ENCODE data around the gene LAMA5. TPM values are rescaled to one million over a fixed set of nuclear protein-coding genes. Genes with fewer than 3 reads are reported as not detected.
A peak's percentile ranks its signal among the peaks of the same experiment; 100 is the strongest.

LAMA5 gene
- total and polyA plus RNA-seq, 5 donors from 2014 or later: 0.30 to 0.91 TPM; not detected in 3

DNA sequence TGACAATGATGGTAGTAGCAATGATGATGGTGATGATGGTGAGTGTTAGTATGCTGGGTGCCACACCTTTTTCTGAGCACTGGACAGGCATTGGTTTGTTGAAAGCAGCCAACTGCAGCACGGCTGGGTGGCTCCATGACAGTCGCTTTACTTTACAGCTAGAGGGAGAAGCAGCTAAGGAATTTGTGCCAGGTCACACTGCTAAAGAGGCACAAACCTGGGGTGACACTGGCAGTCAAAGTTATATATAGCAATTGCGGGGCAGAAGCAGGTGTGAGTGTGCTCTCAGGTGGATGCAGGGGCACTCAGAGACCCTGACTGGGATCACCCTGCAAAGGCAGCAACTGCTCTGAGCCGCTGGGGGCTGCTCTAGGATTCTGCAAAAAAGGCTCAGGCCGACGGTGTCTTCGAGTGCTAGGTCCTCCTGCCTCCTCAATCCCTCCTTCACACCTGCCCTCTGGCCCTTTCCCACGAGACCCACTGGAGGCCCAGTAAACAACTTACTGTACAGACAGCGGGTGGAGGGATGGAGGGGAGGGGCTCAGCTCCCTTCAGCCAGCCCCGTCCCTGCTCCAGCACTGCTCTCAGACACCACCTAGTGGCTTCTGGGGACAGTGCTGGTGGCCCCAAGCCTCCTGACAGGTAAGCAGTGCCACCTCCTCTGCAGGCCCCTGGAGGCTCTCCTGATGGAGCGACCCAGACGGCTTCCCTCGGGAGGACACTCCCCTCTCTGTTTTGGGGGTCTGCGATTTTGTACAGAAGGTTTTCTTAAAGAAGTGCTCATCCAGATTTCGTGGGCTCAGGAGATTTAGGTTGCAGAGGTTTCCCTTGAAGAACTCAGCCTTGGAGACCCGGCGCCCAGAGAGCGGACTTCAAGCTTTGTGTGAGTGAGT, 15.4 kb upstream of the LAMA5 start:
- peaks cover 6% of the 10 kb centered on the region for H3K36me3 Mint-ChIP-seq
- ATAC-seq (ENCODE audit: low read depth in 2 of 2): peak; percentile 60 to 68
- no peaks in the 10 kb centered on the region for H3K36me3 ChIP-seq (ENCODE audit: control insufficient read depth, insufficient read depth, low read length)
- H3K27ac Mint-ChIP-seq: no peak overlapping the region
- H3K4me3 Mint-ChIP-seq: peak overlapping the region; percentile 16 to 95 (median 58)
- H3K27me3 ChIP-seq (ENCODE audit: control insufficient read depth, insufficient read depth, low read length): no peaks in the 10 kb centered on the region
- H3K4me1 ChIP-seq (ENCODE audit: control insufficient read depth, insufficient read depth, low read length, poor library complexity, severe bottlenecking): peaks cover 23% of the 10 kb centered on the region
- no peak overlapping the region for H3K4me3 ChIP-seq (ENCODE audit: low read depth, low read length)
- H3K9me3 Mint-ChIP-seq: peaks cover 0 to 5% (median 1%) of the 10 kb centered on the region in 7 donors
- H3K9me3 ChIP-seq (ENCODE audit: control insufficient read depth in 2 of 2, low read length in 2 of 2): no peaks in the 10 kb centered on the region
- DNase-seq: peak; percentile 63 to 79 (median 74)
- peaks cover 0 to 36% (median 18%) of the 10 kb centered on the region in 4 donors for H3K4me1 Mint-ChIP-seq
- H3K27me3 Mint-ChIP-seq: no peaks in the 10 kb centered on the region
- no peak overlapping the region for H3K27ac ChIP-seq (ENCODE audit: insufficient read depth, low read length, poor library complexity, severe bottlenecking)

DNA sequence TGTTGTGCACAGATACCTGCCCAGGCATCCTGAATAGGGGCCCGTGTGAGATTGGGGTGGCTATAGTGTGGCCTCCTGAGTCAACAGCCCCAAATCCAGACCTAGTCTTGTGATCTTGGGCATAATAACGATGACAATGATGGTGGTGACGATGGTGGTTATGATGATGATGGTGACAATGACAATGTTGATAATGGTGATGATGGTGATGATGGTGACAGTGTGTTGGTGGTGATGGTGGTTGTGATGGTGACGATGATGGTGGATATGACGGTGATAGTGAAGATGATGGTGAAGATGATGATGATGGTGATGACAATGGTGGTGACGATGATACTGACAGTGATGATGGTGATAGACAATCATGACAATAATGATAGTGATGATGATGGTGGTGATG, 14.7 kb upstream of the LAMA5 start:
- Mint-ChIP-seq H3K27ac (peak overlapping the region in 1 of 3 donors; percentile 50), H3K36me3 (peaks cover 6% of the 10 kb centered on the region), H3K27me3 (no peaks in the 10 kb centered on the region), H3K4me1 (peaks cover 0 to 31% (median 19%) of the 10 kb centered on the region in 4 donors), H3K9me3 (peaks cover 0 to 5% (median 1%) of the 10 kb centered on the region in 7 donors), H3K4me3 (peak overlapping the region in 1 of 4 donors; percentile 82)
- DNase-seq (no peak), ATAC-seq (ENCODE audit: low read depth in 2 of 2) (no peak)
- no peak overlapping the region for H3K4me3 ChIP-seq (ENCODE audit: low read depth, low read length)
- H3K9me3 ChIP-seq (ENCODE audit: control insufficient read depth in 2 of 2, low read length in 2 of 2): no peaks in the 10 kb centered on the region
- no peaks in the 10 kb centered on the region for H3K36me3 ChIP-seq (ENCODE audit: control insufficient read depth, insufficient read depth, low read length)
- peaks cover 19% of the 10 kb centered on the region for H3K4me1 ChIP-seq (ENCODE audit: control insufficient read depth, insufficient read depth, low read length, poor library complexity, severe bottlenecking)
- no peak overlapping the region for H3K27ac ChIP-seq (ENCODE audit: insufficient read depth, low read length, poor library complexity, severe bottlenecking)
- no peaks in the 10 kb centered on the region for H3K27me3 ChIP-seq (ENCODE audit: control insufficient read depth, insufficient read depth, low read length)

DNA sequence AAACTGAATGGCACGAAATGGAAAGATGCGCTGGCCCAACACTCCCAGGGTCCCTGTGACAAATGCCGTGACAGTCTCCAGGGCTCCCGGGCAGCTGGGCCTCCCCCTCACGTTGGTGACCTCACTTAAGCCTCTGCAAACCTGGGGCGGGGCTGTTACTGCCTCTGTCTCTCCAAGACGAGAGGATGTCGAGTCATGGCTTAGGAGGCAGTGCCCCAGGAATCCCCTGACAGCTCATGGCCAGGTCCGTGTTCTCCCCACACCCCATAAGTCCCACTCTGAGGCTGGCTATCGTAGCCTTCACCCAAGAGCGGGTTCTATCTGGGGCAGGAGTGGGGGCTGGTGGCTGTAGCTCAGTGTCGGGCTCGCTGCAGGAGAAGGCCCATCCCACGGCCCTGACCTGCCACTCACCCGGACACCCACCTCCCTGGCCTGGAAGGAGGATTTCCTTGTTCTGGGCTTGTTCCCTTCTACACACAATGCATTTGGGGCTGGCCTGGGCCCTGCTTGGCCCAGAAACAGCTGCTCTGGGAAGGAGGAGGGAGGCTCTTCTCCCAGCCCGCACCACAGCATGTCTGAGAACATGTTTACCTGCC, 14.2 kb upstream of the LAMA5 start:
- Histone ChIP-seq H3K27me3 (ENCODE audit: control insufficient read depth, insufficient read depth, low read length) (no peaks in the 10 kb centered on the region), H3K9me3 (ENCODE audit: control insufficient read depth in 2 of 2, low read length in 2 of 2) (no peaks in the 10 kb centered on the region), H3K4me1 (ENCODE audit: control insufficient read depth, insufficient read depth, low read length, poor library complexity, severe bottlenecking) (peaks cover 16% of the 10 kb centered on the region), H3K27ac (ENCODE audit: insufficient read depth, low read length, poor library complexity, severe bottlenecking) (no peak overlapping the region), H3K4me3 (ENCODE audit: low read depth, low read length) (no peak overlapping the region), H3K36me3 (ENCODE audit: control insufficient read depth, insufficient read depth, low read length) (no peaks in the 10 kb centered on the region)
- Mint-ChIP-seq H3K36me3 (peaks cover 6% of the 10 kb centered on the region), H3K27me3 (no peaks in the 10 kb centered on the region), H3K27ac (peak overlapping the region in 1 of 3 donors; percentile 11), H3K4me3 (no peak overlapping the region), H3K9me3 (peaks cover 0 to 5% (median 1%) of the 10 kb centered on the region in 7 donors), H3K4me1 (peaks cover 0 to 29% (median 19%) of the 10 kb centered on the region in 4 donors)
- no peak for ATAC-seq (ENCODE audit: low read depth in 2 of 2)
- DNase-seq: no peak

DNA sequence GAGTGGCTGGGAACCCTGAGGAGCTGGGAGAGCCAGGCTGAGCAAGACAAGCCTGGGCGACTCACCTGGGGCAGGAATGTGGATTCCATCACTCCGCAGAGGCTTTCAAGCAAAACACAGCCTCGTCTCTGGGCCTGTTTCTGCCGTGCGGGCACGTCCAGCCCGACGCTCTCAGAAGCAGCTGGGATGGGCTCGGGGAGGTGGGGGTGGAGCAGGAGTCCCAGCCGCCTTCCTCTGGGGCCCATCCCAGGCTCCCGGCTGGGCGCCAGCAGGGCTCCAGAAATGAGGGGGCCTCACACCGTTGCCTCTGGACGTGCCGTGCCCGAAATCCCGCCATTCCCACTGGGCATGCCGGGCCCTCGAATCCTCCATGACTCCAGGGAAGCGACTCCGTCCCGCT, 11.1 kb upstream of the LAMA5 start:
- Mint-ChIP-seq H3K9me3 (peaks cover 0 to 5% (median 1%) of the 10 kb centered on the region in 7 donors), H3K4me3 (no peak overlapping the region), H3K27ac (no peak overlapping the region), H3K27me3 (no peaks in the 10 kb centered on the region), H3K4me1 (peaks cover 0 to 13% (median 7%) of the 10 kb centered on the region in 4 donors), H3K36me3 (peaks cover 6% of the 10 kb centered on the region)
- no peak overlapping the region for H3K4me3 ChIP-seq (ENCODE audit: low read depth, low read length)
- no peak for ATAC-seq (ENCODE audit: low read depth in 2 of 2)
- H3K27ac ChIP-seq (ENCODE audit: insufficient read depth, low read length, poor library complexity, severe bottlenecking): no peak overlapping the region
- no peak for DNase-seq
- H3K9me3 ChIP-seq (ENCODE audit: control insufficient read depth in 2 of 2, low read length in 2 of 2): no peaks in the 10 kb centered on the region
- peaks cover 4% of the 10 kb centered on the region for H3K4me1 ChIP-seq (ENCODE audit: control insufficient read depth, insufficient read depth, low read length, poor library complexity, severe bottlenecking)
- H3K27me3 ChIP-seq (ENCODE audit: control insufficient read depth, insufficient read depth, low read length): no peaks in the 10 kb centered on the region
- no peaks in the 10 kb centered on the region for H3K36me3 ChIP-seq (ENCODE audit: control insufficient read depth, insufficient read depth, low read length)

DNA sequence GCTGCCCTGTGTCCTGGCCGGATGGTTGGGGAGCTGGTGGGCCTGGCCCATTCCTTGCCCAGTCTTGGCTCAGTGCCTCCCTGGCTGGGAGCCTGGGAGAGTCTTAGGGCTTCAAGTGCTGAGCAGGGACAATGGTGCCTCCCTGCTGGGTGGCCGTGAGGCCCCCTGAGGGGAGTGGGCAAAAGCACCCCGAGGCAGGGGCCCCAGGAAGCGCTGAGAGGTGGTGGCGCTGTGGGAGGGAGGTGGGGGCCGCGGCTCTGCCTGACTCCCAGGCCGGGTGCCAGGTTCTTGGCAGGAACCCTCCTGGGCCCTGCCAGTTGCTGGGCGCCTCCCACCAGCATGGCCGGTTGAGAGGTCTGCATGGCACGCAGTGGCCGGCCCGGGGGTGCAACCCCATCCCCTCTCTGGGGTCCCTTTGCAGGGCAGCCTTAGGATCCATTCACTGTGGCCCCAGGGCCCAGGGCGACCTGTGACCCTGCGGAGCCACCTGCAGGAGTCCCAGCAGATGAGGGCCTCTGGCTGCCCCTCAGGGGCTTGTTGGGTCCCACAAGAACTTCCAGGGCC, 10.6 kb upstream of the LAMA5 start:
- Histone ChIP-seq H3K4me3 (ENCODE audit: low read depth, low read length) (no peak overlapping the region), H3K27ac (ENCODE audit: insufficient read depth, low read length, poor library complexity, severe bottlenecking) (no peak overlapping the region), H3K9me3 (ENCODE audit: control insufficient read depth in 2 of 2, low read length in 2 of 2) (no peaks in the 10 kb centered on the region), H3K4me1 (ENCODE audit: control insufficient read depth, insufficient read depth, low read length, poor library complexity, severe bottlenecking) (peaks cover 3% of the 10 kb centered on the region), H3K36me3 (ENCODE audit: control insufficient read depth, insufficient read depth, low read length) (no peaks in the 10 kb centered on the region), H3K27me3 (ENCODE audit: control insufficient read depth, insufficient read depth, low read length) (no peaks in the 10 kb centered on the region)
- DNase-seq (no peak), ATAC-seq (ENCODE audit: low read depth in 2 of 2) (no peak)
- H3K36me3 Mint-ChIP-seq: peaks cover 6% of the 10 kb centered on the region
- H3K27me3 Mint-ChIP-seq: peaks cover 4% of the 10 kb centered on the region
- peaks cover 0 to 9% (median 6%) of the 10 kb centered on the region in 4 donors for H3K4me1 Mint-ChIP-seq
- peaks cover 0 to 5% (median 1%) of the 10 kb centered on the region in 7 donors for H3K9me3 Mint-ChIP-seq
- H3K4me3 Mint-ChIP-seq: no peak overlapping the region
- no peak overlapping the region for H3K27ac Mint-ChIP-seq

DNA sequence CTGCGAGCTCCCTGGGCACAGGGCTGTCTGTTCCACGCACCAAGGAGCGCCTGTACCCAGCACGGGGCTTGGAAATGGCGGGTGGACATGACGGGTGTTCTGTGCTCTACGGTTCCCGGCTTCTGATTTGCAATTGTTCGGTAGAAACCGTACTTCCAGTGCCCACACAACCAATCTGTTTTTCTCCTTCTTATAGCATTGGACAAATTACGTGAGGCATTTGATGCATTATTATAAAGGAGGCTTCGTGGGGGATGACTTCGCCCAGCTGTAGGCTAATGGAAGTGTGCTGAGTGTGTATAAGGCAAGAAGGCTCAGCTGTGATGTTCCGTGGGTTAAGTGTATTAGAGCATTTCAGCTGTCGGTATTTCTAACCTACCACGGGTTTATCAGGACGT, 10.0 kb upstream of the LAMA5 start:
- ATAC-seq (ENCODE audit: low read depth in 2 of 2) (no peak), DNase-seq (no peak)
- Histone ChIP-seq H3K9me3 (ENCODE audit: control insufficient read depth in 2 of 2, low read length in 2 of 2) (no peaks in the 10 kb centered on the region), H3K27ac (ENCODE audit: insufficient read depth, low read length, poor library complexity, severe bottlenecking) (no peak overlapping the region), H3K4me1 (ENCODE audit: control insufficient read depth, insufficient read depth, low read length, poor library complexity, severe bottlenecking) (no peaks in the 10 kb centered on the region), H3K27me3 (ENCODE audit: control insufficient read depth, insufficient read depth, low read length) (no peaks in the 10 kb centered on the region), H3K36me3 (ENCODE audit: control insufficient read depth, insufficient read depth, low read length) (no peaks in the 10 kb centered on the region), H3K4me3 (ENCODE audit: low read depth, low read length) (no peak overlapping the region)
- Mint-ChIP-seq H3K36me3 (peaks cover 4% of the 10 kb centered on the region), H3K4me3 (no peak overlapping the region), H3K4me1 (peaks cover 0 to 5% (median 3%) of the 10 kb centered on the region in 4 donors), H3K27me3 (peaks cover 4% of the 10 kb centered on the region), H3K9me3 (peaks cover 0 to 4% (median 1%) of the 10 kb centered on the region in 7 donors), H3K27ac (peak overlapping the region in 1 of 3 donors; percentile 23)

DNA sequence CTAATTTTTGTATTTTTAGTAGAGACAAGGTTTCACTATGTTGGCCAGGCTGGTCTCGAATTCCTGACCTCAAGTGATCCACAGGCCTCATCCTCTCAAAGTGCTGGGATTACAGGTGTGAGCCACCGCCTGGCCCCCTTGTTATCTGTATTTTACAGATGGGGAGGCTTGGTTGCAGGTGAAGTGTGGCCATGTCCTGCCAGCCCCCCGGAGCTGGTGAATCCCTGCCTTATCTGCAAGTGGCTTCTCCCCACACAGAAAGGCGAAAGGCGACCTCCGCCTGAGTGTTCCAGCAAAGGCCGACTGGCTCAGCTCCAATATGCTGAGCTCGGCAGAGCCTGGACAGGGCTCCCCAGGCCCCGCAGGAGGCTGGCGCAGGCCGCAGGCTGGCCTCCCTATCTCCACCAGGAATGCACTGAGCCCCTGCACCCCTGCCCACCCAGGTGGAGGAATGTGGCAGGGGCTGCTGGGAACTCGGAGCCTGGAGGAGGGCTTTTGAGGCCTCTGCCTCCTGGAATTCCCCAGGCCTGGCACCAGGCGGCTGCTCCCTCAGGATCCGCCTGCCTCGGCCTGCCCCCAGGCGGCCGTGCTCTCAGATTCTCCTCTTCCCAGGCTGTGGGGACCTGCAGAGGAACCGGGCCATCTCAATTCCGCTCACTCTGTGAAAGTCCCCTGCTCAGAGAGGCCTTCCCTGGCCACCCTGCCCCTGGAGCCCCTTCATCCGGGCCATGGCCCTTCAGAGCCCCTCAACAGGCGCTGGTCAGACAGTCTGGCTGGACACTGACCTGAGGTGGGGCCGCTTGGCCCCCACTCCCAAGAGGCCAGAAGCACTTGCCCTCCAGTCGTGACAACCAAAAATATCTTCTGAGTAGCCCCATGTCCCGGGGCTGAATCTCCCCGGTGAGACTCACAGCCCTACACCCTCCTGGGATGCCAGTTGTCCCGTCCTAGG, 9.3 kb upstream of the LAMA5 start:
- Histone ChIP-seq H3K27me3 (ENCODE audit: control insufficient read depth, insufficient read depth, low read length) (no peaks in the 10 kb centered on the region), H3K4me3 (ENCODE audit: low read depth, low read length) (no peak overlapping the region), H3K9me3 (ENCODE audit: control insufficient read depth in 2 of 2, low read length in 2 of 2) (no peaks in the 10 kb centered on the region), H3K4me1 (ENCODE audit: control insufficient read depth, insufficient read depth, low read length, poor library complexity, severe bottlenecking) (no peaks in the 10 kb centered on the region), H3K27ac (ENCODE audit: insufficient read depth, low read length, poor library complexity, severe bottlenecking) (no peak overlapping the region), H3K36me3 (ENCODE audit: control insufficient read depth, insufficient read depth, low read length) (no peaks in the 10 kb centered on the region)
- ATAC-seq (ENCODE audit: low read depth in 2 of 2): no peak
- no peak overlapping the region for H3K4me3 Mint-ChIP-seq
- H3K27me3 Mint-ChIP-seq: peaks cover 4% of the 10 kb centered on the region
- no peaks in the 10 kb centered on the region for H3K9me3 Mint-ChIP-seq
- no peak overlapping the region for H3K27ac Mint-ChIP-seq
- peaks cover 0 to 5% (median 0%) of the 10 kb centered on the region in 4 donors for H3K4me1 Mint-ChIP-seq
- DNase-seq: no peak
- H3K36me3 Mint-ChIP-seq: no peaks in the 10 kb centered on the region

Measured in CD4-positive, CD25-positive, alpha-beta regulatory T cell (primary cell).